Measurements from ENCODE around the gene ADAT3.
"Not testable (repeated sequence)": the region's sequence is repeated elsewhere in the genome, so short reads cannot be mapped to it uniquely, and the experiment has no call there.

Gene ADAT3

GRCh38 chr19:1884291-1884718 lies 20.9 kb upstream of the ADAT3 start:
- DNase-seq, result peak; percentile 61

GRCh38 chr19:1884719-1885334 lies 20.4 kb upstream of the ADAT3 start:
- no peak for DNase-seq

- peak; percentile 99 for DNase-seq
Observed at GRCh38 chr19:1885398-1886119, 19.6 kb upstream of the ADAT3 start, which contains the start of gene ABHD17A. Gene ABHD17A (minus strand): TSS chr19:1885496. CDS start chr19:1881566, 3,930 bp downstream.

GRCh38 chr19:1886360-1886759 lies 18.8 kb upstream of the ADAT3 start:
- not testable (repeated sequence) for DNase-seq

GRCh38 chr19:1888385-1888784 lies 16.8 kb upstream of the ADAT3 start:
- DNase-seq, result no peak

- DNase-seq, result no peak
Observed at GRCh38 chr19:1889907-1890306, 15.3 kb upstream of the ADAT3 start.

- DNase-seq, result no peak
Observed at GRCh38 chr19:1893791-1894190, 11.4 kb upstream of the ADAT3 start.

- DNase-seq, result no peak
Observed at GRCh38 chr19:1896508-1896907, 8.7 kb upstream of the ADAT3 start.

GRCh38 chr19:1901940-1902404 lies 3.2 kb upstream of the ADAT3 start:
- DNase-seq, result no peak

- no peak for DNase-seq
Observed at GRCh38 chr19:1902923-1903322, 2.3 kb upstream of the ADAT3 start.

- DNase-seq, result no peak
Observed at GRCh38 chr19:1904860-1905109, 414 bp upstream of the ADAT3 start.

GRCh38 chr19:1905863-1906375 lies 720 bp downstream of the ADAT3 start:
- DNase-seq, result no peak

- DNase-seq, result no peak
Observed at GRCh38 chr19:1906985-1907562, 1.9 kb downstream of the ADAT3 start.

GRCh38 chr19:1907563-1908363 lies 2.6 kb downstream of the ADAT3 start:
- no peak for DNase-seq

GRCh38 chr19:1908364-1908678 lies 3.1 kb downstream of the ADAT3 start:
- DNase-seq, result no peak

GRCh38 chr19:1909761-1910080 lies 4.5 kb downstream of the ADAT3 start:
- DNase-seq, result no peak

GRCh38 chr19:1910177-1910576 lies 5.0 kb downstream of the ADAT3 start:
- no peak for DNase-seq

- DNase-seq, result no peak
Observed at GRCh38 chr19:1911098-1911497, 5.9 kb downstream of the ADAT3 start.

- no peak for DNase-seq
Observed at GRCh38 chr19:1911995-1912394, 6.8 kb downstream of the ADAT3 start.

GRCh38 chr19:1912760-1913505 lies 7.7 kb downstream of the ADAT3 start:
- no peak for DNase-seq

GRCh38 chr19:1913781-1914577 lies 8.8 kb downstream of the ADAT3 start:
- no peak for DNase-seq

- DNase-seq, result no peak
Observed at GRCh38 chr19:1914826-1915341, 9.7 kb downstream of the ADAT3 start.
